Cardiac muscle cell (in vitro differentiated cells and primary cell): ENCODE results near the gene USP48. TPM values are rescaled to one million over a fixed set of nuclear protein-coding genes. Genes with fewer than 3 reads are reported as not detected.

Source experiments
- DNase-seq, 2 donors: peaks; one replicate each; pipeline versions ENCODE4 v3.0.0 to v3.0.0-alpha.2; 2010 to 2017; ENCODE audit warnings: low read depth in 1 of 2, low spot score in 1 of 2
- H3K27ac ChIP-seq: fragments of 200-600 bp; sonication (generic); 2 replicates; pipeline ENCODE4 v1.5.1; 2016
- H3K27me3 ChIP-seq: fragments of 200-600 bp; sonication (generic); 2 replicates; pipeline ENCODE4 v1.6.0; 2016; ENCODE audit warnings: control low read depth
- H3K36me3 ChIP-seq: fragments of 200-600 bp; sonication (generic); 2 replicates; pipeline ENCODE4 v1.5.1; 2016; ENCODE audit warnings: control low read depth
- H3K4me1 ChIP-seq: fragments of 200-600 bp; sonication (generic); 2 replicates; pipeline ENCODE4 v1.8.1; 2017; ENCODE audit warnings: low read depth, mild to moderate bottlenecking, mixed run types
- H3K4me3 ChIP-seq: fragments of 200-600 bp; sonication (generic); 2 replicates; pipeline ENCODE4 v1.5.1; 2016; ENCODE audit warnings: mild to moderate bottlenecking
- H3K9me3 ChIP-seq: fragments of 200-600 bp; sonication (generic); 2 replicates; pipeline ENCODE4 v1.5.1; 2017; ENCODE audit warnings: low read depth, mild to moderate bottlenecking, control low read depth
- polyA plus RNA-seq: library from polyadenylated mRNA; unstranded; fragments of >200 nt; fragmentation: Nextera tagmentation; extraction: Ambion mirVana; gene quantifications from 2 replicates; pipeline ENCODE4 v1.2.1, GENCODE V29; 2016
- total RNA-seq: library from RNA; depleted of rRNA; stranded (reverse); fragments of >200 nt; gene quantifications from 2 replicates; pipeline ENCODE4 v1.2.3, GENCODE V29; 2016
- TF ChIP-seq, protein P1 (sequence below): IDR thresholded peaks from 2 replicates; pipeline ENCODE4 v1.5.1; 2012; ENCODE audit warnings: low read depth, mild to moderate bottlenecking, low read length

The USP48 gene
- total and polyA plus RNA-seq, 2 experiments from 2014 or later, result 29.6 to 52.4 TPM

DNA sequence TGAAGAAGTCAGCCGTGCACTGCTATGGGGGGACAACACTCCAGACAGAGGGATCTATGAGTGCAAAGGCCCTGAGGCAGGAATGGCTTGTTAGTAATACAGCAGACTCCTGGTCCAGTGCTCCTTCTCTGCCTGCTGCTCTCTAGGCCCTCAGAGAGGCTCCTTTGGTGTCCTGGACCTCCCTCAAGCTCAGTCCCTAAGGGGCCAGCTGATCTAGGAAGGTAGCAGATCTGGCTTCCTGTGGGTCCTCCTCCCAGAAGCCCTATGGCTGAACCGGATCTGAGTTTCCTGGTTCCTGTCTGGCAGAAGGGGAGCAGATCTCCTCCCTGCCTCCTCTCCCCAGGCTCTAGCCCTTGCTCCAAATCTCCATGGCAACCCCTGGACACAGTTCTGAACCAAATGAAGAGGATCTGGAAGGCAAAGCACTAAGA lies 28.9 kb upstream of the USP48 start, which contains the start of gene LDLRAD2:
LDLRAD2 (plus strand) TSS at position 391 of the 431 bp plus-strand sequence. CDS start 187 bp downstream, outside the sequence.
- TF ChIP-seq, protein P1, sequence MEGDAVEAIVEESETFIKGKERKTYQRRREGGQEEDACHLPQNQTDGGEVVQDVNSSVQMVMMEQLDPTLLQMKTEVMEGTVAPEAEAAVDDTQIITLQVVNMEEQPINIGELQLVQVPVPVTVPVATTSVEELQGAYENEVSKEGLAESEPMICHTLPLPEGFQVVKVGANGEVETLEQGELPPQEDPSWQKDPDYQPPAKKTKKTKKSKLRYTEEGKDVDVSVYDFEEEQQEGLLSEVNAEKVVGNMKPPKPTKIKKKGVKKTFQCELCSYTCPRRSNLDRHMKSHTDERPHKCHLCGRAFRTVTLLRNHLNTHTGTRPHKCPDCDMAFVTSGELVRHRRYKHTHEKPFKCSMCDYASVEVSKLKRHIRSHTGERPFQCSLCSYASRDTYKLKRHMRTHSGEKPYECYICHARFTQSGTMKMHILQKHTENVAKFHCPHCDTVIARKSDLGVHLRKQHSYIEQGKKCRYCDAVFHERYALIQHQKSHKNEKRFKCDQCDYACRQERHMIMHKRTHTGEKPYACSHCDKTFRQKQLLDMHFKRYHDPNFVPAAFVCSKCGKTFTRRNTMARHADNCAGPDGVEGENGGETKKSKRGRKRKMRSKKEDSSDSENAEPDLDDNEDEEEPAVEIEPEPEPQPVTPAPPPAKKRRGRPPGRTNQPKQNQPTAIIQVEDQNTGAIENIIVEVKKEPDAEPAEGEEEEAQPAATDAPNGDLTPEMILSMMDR, result no peak
- Histone ChIP-seq H3K4me3 (no peak within 1 kb of the TSS), H3K9me3 (no peaks in the 10 kb centered on the region), H3K36me3 (no peaks in the 10 kb centered on the region), H3K27me3 (no peaks in the 10 kb centered on the region), H3K27ac (no peak within 1 kb of the TSS), H3K4me1 (no peaks in the 10 kb centered on the region)
- peak in 1 of 2 donors; percentile 67 for DNase-seq

DNA sequence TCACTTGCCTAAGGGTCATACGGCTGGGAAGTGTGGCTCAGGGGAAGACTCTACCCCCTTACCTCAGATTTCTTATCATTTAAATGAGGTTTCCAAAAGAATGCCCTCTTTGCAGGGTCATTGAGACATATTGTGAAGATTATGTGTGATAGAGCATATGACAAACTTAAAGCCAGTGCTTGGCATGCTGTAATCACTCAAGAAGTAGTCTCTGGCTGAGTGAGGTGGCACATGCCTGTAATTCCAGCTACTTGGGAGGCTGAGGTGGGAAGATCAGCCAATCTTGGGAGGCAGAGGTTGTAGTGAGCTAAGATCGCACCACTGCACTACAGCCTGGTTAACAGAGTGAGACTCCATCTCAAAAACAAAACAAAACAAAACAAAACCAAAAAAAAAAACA lies 21.6 kb upstream of the USP48 start:
- no peak for DNase-seq
- H3K9me3 ChIP-seq, result no peaks in the 10 kb centered on the region
- H3K27ac ChIP-seq, result no peak overlapping the region
- H3K36me3 ChIP-seq, result no peaks in the 10 kb centered on the region
- H3K4me3 ChIP-seq, result no peak overlapping the region
- no peaks in the 10 kb centered on the region for H3K27me3 ChIP-seq
- TF ChIP-seq, protein P1, result no peak
- no peaks in the 10 kb centered on the region for H3K4me1 ChIP-seq

DNA sequence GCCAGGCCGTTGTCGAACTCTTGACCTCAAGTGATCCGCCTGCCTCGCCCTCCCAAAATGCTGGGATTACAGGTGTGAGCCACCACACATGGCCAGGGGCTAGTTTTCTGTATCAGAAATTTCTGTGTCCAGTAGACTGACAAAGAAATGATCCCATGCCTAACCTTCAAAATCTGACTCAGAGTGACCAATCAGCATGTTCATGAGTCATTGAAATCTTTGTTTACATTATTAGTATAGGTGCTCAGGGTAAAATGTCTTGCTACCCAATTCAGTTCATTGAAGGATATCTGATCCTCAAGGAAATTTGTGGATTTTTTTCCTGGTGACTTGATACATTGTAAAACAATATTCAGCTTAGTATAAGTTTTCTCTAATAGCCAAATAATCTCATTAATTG lies 18.2 kb upstream of the USP48 start:
- no peak overlapping the region for H3K27ac ChIP-seq
- DNase-seq, result no peak
- H3K9me3 ChIP-seq, result no peaks in the 10 kb centered on the region
- H3K36me3 ChIP-seq, result no peaks in the 10 kb centered on the region
- TF ChIP-seq, protein P1, result no peak
- no peaks in the 10 kb centered on the region for H3K4me1 ChIP-seq
- H3K27me3 ChIP-seq, result no peaks in the 10 kb centered on the region
- H3K4me3 ChIP-seq, result no peak overlapping the region

DNA sequence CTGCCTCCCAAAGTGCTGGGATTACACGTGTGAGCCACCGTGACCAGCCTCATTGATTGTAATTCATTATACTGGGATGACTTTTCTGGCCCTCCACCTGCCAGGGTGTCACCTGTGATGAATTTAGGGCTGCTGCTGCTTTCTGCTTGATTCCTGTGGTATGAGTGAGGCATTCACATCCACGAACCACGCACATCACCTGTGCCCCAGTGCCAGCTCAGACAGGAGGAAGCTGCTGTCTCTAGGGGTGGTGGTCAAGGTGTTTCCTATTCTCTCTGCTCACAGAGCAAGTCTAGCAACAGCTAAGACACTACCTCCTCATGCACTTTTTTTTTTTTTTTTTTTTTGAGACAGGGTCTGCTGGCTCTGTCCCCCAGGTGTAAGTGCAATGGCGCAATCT lies 16.8 kb upstream of the USP48 start:
- Histone ChIP-seq H3K4me3 (no peak overlapping the region), H3K4me1 (no peaks in the 10 kb centered on the region), H3K36me3 (no peaks in the 10 kb centered on the region), H3K9me3 (no peaks in the 10 kb centered on the region), H3K27ac (no peak overlapping the region), H3K27me3 (no peaks in the 10 kb centered on the region)
- TF ChIP-seq, protein P1, result no peak
- DNase-seq, result no peak

DNA sequence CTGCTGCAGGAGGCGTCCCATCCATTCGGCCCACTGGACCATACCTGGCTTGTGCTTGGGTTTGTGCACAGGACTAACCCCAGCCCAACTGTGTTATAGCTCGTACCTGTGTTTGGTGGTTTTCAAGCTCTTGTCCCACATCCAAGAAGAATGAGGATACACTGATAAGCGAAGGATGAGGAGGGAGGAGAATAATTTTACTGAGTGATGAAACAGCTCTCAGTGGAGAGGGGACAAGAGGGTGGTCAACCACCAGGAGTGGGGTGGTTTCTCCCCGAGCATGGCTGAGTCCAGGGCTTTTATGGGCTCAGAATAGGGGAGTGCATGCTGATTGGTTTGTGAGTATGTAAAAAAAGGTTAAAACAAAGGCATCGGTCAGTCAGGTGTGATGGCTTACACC lies 12.1 kb upstream of the USP48 start:
- Histone ChIP-seq H3K36me3 (no peaks in the 10 kb centered on the region), H3K27me3 (no peaks in the 10 kb centered on the region), H3K4me1 (no peaks in the 10 kb centered on the region), H3K4me3 (no peak overlapping the region), H3K27ac (no peak overlapping the region), H3K9me3 (no peaks in the 10 kb centered on the region)
- no peak for DNase-seq
- TF ChIP-seq, protein P1, result no peak

DNA sequence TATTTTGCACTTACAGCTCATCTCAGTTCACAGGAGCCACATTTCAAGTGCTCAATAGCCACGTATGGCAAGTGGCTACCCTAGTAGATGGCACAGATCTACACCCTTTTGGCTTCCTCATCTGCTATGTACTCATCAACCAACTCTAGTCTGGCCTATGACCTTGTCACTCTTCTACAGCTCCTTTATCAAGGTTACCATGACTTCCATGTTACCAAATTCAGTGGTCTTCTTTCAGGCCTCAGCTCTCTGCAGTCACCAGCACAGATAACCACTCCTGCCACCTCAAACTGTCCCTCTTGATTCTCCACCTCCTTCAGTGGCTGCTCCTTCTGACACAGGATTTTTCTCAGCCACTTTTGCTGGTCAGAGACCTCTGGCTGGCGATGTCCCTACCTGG lies 11.7 kb upstream of the USP48 start:
- Histone ChIP-seq H3K27me3 (no peaks in the 10 kb centered on the region), H3K27ac (no peak overlapping the region)
- TF ChIP-seq, protein P1, result no peak

More for the DNA sequence above, 11.7 kb upstream of the USP48 start:
- no peaks in the 10 kb centered on the region for H3K36me3 ChIP-seq
- no peak overlapping the region for H3K4me3 ChIP-seq
- no peak for DNase-seq
- no peaks in the 10 kb centered on the region for H3K4me1 ChIP-seq
- H3K9me3 ChIP-seq, result no peaks in the 10 kb centered on the region
